Endothelial cell of umbilical vein (primary cell): ENCODE data around the gene ZNF181. TPM values are rescaled to one million over a fixed set of nuclear protein-coding genes. Genes with fewer than 3 reads are reported as not detected.

Experiments used
- BruUV-seq: library from RNA; stranded (reverse); fragments of 400-500 nt; replicated peaks from 2 replicates; lab custom pipeline; 2021; lab: Mats Ljungman, UMichigan
- CTCF ChIA-PET: fragments of 300-600, 350-600 bp; sonication (Branson Sonifier 250); formaldehyde crosslinking; loops from one replicate; lab custom pipeline; 2021; ENCODE audit warnings: antibody characterized with exemption, inconsistent platforms; lab: Charles Lee
- POLR2A ChIA-PET: fragments of 300-600, 350-600 bp; sonication (Branson Sonifier 250); formaldehyde crosslinking; loops from one replicate; lab custom pipeline; 2021; ENCODE audit warnings: antibody characterized with exemption, inconsistent platforms; lab: Charles Lee
- DNase-seq: peaks from one replicate; pipeline ENCODE4 v3.0.0-alpha.2; 2011; ENCODE audit warnings: low read depth, low spot score
- FAIRE-seq: peaks from 2 replicates; lab custom pipeline; 2011; peaks lifted over from hg19 to GRCh38; lab: Jason Lieb, UNC
- H2AFZ ChIP-seq: 2 replicates; pipeline ENCODE4 v1.6.0; 2012; ENCODE audit warnings: low read depth, low read length, control low read depth, inconsistent platforms
- H3K27ac ChIP-seq: 2 replicates; pipeline ENCODE4 v1.5.1; 2011; ENCODE audit warnings: low read depth, mild to moderate bottlenecking, control low read depth, low read length, moderate library complexity; ENCODE audit not compliant: insufficient read depth
- H3K27me3 ChIP-seq, 2 experiments: 2 replicates each; pipeline versions ENCODE4 v1.6.0 to v1.6.1; 2011; ENCODE audit warnings: low read length in 2 of 2, mixed read lengths in 1 of 2; ENCODE audit not compliant: control insufficient read depth in 2 of 2, insufficient read depth in 2 of 2
- H3K36me3 ChIP-seq, 2 experiments: 2 replicates in 1 of 2; 3 replicates in 1 of 2; pipeline ENCODE4 v1.5.1; 2011; ENCODE audit warnings: low read length in 2 of 2, mild to moderate bottlenecking in 1 of 2, moderate library complexity in 1 of 2; ENCODE audit not compliant: control insufficient read depth in 2 of 2, insufficient read depth in 2 of 2; ENCODE audit errors: extremely low read depth in 1 of 2
- H3K4me1 ChIP-seq: 3 replicates; pipeline ENCODE4 v1.5.1; 2011; ENCODE audit warnings: mild to moderate bottlenecking, low read length; ENCODE audit not compliant: control insufficient read depth, insufficient read depth; ENCODE audit errors: extremely low read depth
- H3K4me2 ChIP-seq: 2 replicates; pipeline ENCODE4 v1.6.1; 2011; ENCODE audit warnings: low read length, control low read depth, mixed read lengths; ENCODE audit not compliant: insufficient read depth
- H3K4me3 ChIP-seq, 3 experiments: fragments of 200-600 bp in 1 of 3; sonication (generic), shearing (Covaris generic) in 1 of 3; replicated peaks in 1 of 3; 2 replicates each; pipeline ENCODE4 v1.5.1; 2011 to 2016; ENCODE audit warnings: control low read depth in 3 of 3, low read length in 3 of 3, mild to moderate bottlenecking in 2 of 3, inconsistent platforms in 1 of 3, low read depth in 1 of 3, moderate library complexity in 1 of 3; ENCODE audit not compliant: insufficient read depth in 1 of 3
- H3K79me2 ChIP-seq: 2 replicates; pipeline ENCODE4 v1.6.0; 2012; ENCODE audit warnings: low read length, inconsistent platforms; ENCODE audit not compliant: control insufficient read depth, insufficient read depth
- H3K9ac ChIP-seq: replicated peaks from 2 replicates; pipeline ENCODE3; 2011; ENCODE audit warnings: low read length, control low read depth; ENCODE audit not compliant: insufficient read depth; ENCODE audit errors: extremely low read depth
- H3K9me1 ChIP-seq: replicated peaks from 3 replicates; pipeline ENCODE4 v1.6.0; 2011; ENCODE audit warnings: mild to moderate bottlenecking, low read length; ENCODE audit not compliant: control insufficient read depth, insufficient read depth; ENCODE audit errors: extremely low read depth
- H3K9me3 ChIP-seq: replicated peaks from 2 replicates; pipeline ENCODE4 v1.5.1; 2012; ENCODE audit warnings: low read length, inconsistent platforms; ENCODE audit not compliant: control insufficient read depth, insufficient read depth
- H4K20me1 ChIP-seq: replicated peaks from 2 replicates; pipeline ENCODE3; 2011; ENCODE audit warnings: mild to moderate bottlenecking, low read length; ENCODE audit not compliant: control insufficient read depth, insufficient read depth; ENCODE audit errors: extremely low read depth
- EZH2 ChIP-seq: IDR thresholded peaks from 2 replicates; pipeline ENCODE4 v1.6.1; 2012; ENCODE audit warnings: borderline replicate concordance, low read depth, mild to moderate bottlenecking, moderate library complexity, low read length, inconsistent platforms; ENCODE audit not compliant: severe bottlenecking
- FOS ChIP-seq: IDR thresholded peaks from 2 replicates; pipeline ENCODE4 v1.6.1; 2011; ENCODE audit warnings: mild to moderate bottlenecking, low read length, moderate library complexity, borderline replicate concordance; ENCODE audit not compliant: insufficient read depth
- GATA2 ChIP-seq: IDR thresholded peaks from 2 replicates; pipeline ENCODE4 v1.7.0; 2011; ENCODE audit warnings: low read depth, mild to moderate bottlenecking, moderate library complexity, mixed read lengths, low read length; ENCODE audit not compliant: insufficient read length, insufficient read depth
- JUN ChIP-seq: IDR thresholded peaks from 2 replicates; pipeline ENCODE4 v1.6.1; 2011; ENCODE audit warnings: borderline replicate concordance, low read depth; ENCODE audit not compliant: insufficient read length, insufficient read depth
- MYC ChIP-seq: IDR thresholded peaks from one replicate; pipeline ENCODE4 v1.6.1; 2011; ENCODE audit warnings: mild to moderate bottlenecking, low read depth, low read length
- POLR2A ChIP-seq: IDR thresholded peaks from 2 replicates; pipeline ENCODE4 v1.6.1; 2012; ENCODE audit warnings: low read depth, mild to moderate bottlenecking, control low read depth, low read length
- POLR2AphosphoS5 ChIP-seq: IDR thresholded peaks from 2 replicates; pipeline ENCODE4 v1.6.1; 2012; ENCODE audit warnings: low read depth, mild to moderate bottlenecking, control low read depth, low read length, moderate library complexity; ENCODE audit not compliant: insufficient read depth
- dilution Hi-C: fragments of 300-500 bp; cut with MboI; formaldehyde crosslinking; loops from one replicate; pipeline ENCODE4 v1.15.0; 2019; ENCODE audit warnings: low sequenced_read_pairs; ENCODE audit not compliant: extremely low pct_ligation_motif_present
- intact Hi-C: fragments of 100-400 bp; cut with micrococcal nuclease; formaldehyde crosslinking; loops from one replicate; pipeline ENCODE4 v1.10.0; 2022
- polyA plus RNA-seq, 4 experiments: library from polyadenylated mRNA; depleted of rRNA in 3 of 4; stranded (reverse) in 3 of 4; unstranded in 1 of 4; fragments of >200 nt; gene quantifications; 2 replicates each; pipeline versions ENCODE4 v1.2.1 to v1.2.3, GENCODE V29; 2011 to 2012; ENCODE audit warnings: missing spikeins in 1 of 4
- total RNA-seq: library from RNA; stranded (reverse); gene quantifications from 2 replicates; pipeline ENCODE4 v1.2.3, GENCODE V29; 2021
- TF ChIP-seq, protein P1 (sequence below), 2 donors: IDR thresholded peaks; 1 replicate in 1 of 2; 2 replicates in 1 of 2; pipeline ENCODE4 v1.5.1; 2011; ENCODE audit warnings: low read length in 2 of 2, mild to moderate bottlenecking in 2 of 2, moderate library complexity in 2 of 2, control low read depth in 1 of 2, inconsistent platforms in 1 of 2, low read depth in 1 of 2; ENCODE audit not compliant: insufficient read depth in 1 of 2; ENCODE audit errors: extremely low read depth in 1 of 2
- TF ChIP-seq, protein P2 (sequence below): IDR thresholded peaks from 2 replicates; pipeline ENCODE4 v1.6.1; 2011; ENCODE audit not compliant: insufficient read depth, insufficient read length

The ZNF181 gene
- total and polyA plus RNA-seq, 2 donors (not counting 3 experiments of a cell fraction or from before 2014, with no cell fraction given), result 4.7 to 5.0 TPM

DNA sequence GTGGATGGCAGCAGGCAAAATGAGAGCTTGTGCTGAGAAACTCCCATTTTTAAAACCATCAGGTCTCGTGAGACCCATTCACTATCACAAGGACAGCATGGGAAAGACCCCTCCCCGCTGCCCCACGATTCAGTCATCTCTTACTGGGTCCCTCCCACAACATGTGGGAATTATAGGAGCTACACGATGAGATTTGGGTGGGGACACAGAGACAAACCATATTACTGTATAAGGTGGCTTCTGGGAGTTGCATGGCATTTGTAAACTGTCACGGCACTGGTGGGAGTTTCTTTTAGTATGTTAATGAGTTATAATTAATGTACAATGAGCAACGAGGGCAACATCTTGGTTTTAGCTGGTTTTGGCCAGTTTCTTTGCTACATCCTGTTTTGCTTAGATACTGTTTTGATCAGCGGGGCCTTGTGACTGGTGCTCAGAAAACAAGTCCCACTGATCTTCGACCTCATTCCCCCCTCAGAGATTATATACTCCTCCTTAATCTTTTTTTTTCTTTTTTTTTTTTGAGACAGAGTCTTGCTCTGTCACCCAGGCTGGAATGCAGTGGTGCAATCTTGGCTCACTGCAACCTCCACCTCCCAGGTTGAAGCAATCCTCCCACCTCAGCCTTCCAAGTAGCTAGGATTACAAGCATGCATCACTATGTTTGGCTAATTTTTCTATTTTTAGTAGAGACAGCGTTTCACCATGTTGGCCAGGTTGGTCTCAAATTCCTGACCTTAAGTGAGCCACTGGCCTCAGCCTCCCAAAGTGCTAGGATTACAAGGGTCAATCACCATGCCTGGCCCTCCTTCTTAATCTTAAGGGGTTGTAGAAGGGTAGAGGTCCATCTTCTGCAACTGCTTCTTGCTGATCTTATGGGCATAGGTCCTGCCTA lies 60.3 kb downstream of the ZNF181 start:
- H3K4me2 ChIP-seq, result no peak overlapping the region
- POLR2A ChIA-PET, result no interaction called here

More for the DNA sequence above, 60.3 kb downstream of the ZNF181 start:
- FAIRE-seq (no peak), DNase-seq (no peak)
- H3K27me3 ChIP-seq, result no peaks in the 10 kb centered on the region
- H3K4me1 ChIP-seq, result no peaks in the 10 kb centered on the region
- CTCF ChIA-PET, result interaction anchor here (0.6 to 1.1 kb wide), 3 partner anchors 11 to 132 kb away, joined by 3 read pairs; partner anchors contain the start of gene ZNF30
- no peaks in the 10 kb centered on the region for H3K9me1 ChIP-seq
- no peak overlapping the region for H3K9ac ChIP-seq
- no peaks in the 10 kb centered on the region for H3K9me3 ChIP-seq
- dilution Hi-C loops (no loop called here), intact Hi-C loops (no loop called here)
- no peak overlapping the region for H3K4me3 ChIP-seq
- no peaks in the 10 kb centered on the region for H4K20me1 ChIP-seq
- no TSS peak for BruUV-seq
- no peaks in the 10 kb centered on the region for H3K79me2 ChIP-seq
- no peak overlapping the region for H2AFZ ChIP-seq
- H3K27ac ChIP-seq, result no peak overlapping the region
- H3K36me3 ChIP-seq, result no peaks in the 10 kb centered on the region
- TF ChIP-seq, protein P1, sequence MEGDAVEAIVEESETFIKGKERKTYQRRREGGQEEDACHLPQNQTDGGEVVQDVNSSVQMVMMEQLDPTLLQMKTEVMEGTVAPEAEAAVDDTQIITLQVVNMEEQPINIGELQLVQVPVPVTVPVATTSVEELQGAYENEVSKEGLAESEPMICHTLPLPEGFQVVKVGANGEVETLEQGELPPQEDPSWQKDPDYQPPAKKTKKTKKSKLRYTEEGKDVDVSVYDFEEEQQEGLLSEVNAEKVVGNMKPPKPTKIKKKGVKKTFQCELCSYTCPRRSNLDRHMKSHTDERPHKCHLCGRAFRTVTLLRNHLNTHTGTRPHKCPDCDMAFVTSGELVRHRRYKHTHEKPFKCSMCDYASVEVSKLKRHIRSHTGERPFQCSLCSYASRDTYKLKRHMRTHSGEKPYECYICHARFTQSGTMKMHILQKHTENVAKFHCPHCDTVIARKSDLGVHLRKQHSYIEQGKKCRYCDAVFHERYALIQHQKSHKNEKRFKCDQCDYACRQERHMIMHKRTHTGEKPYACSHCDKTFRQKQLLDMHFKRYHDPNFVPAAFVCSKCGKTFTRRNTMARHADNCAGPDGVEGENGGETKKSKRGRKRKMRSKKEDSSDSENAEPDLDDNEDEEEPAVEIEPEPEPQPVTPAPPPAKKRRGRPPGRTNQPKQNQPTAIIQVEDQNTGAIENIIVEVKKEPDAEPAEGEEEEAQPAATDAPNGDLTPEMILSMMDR (IDR thresholded peaks at IDR 0.05; ENCODE audit: extremely low read depth in 1 of 2, insufficient read depth in 1 of 2, low read depth in 1 of 2, low read length in 2 of 2), result no peak
- TF ChIP-seq EZH2 (no peak), POLR2AphosphoS5 (no peak), MYC (no peak), POLR2A (no peak), JUN (no peak), GATA2 (no peak), FOS (no peak)
- TF ChIP-seq, protein P2, sequence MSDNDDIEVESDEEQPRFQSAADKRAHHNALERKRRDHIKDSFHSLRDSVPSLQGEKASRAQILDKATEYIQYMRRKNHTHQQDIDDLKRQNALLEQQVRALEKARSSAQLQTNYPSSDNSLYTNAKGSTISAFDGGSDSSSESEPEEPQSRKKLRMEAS, result no peak

Other genes with a start within 250 kb of the ZNF181 start
- gene SCGB2B2, start 57.1 kb upstream of the ZNF181 start, total RNA-seq, result 0.12 and 0.49 TPM in 2 replicates
- 0.07 and 0.11 TPM in 2 replicates for gene SCGB2B2, start 57.1 kb upstream of the ZNF181 start, polyA plus RNA-seq
- 13.2 and 15.6 TPM in 2 replicates for gene ZNF302, start 56.6 kb upstream of the ZNF181 start, total RNA-seq
- 7.2 and 8.1 TPM in 2 replicates for gene ZNF302, start 56.6 kb upstream of the ZNF181 start, polyA plus RNA-seq
- gene ZNF599, start 39.0 kb downstream of the ZNF181 start, total RNA-seq, result 4.5 and 5.0 TPM in 2 replicates
- gene ZNF599, start 39.0 kb downstream of the ZNF181 start, polyA plus RNA-seq, result 7.3 and 7.7 TPM in 2 replicates
- 3.6 and 4.7 TPM in 2 replicates for gene ZNF30, start 192.7 kb downstream of the ZNF181 start, total RNA-seq
- gene ZNF30, start 192.7 kb downstream of the ZNF181 start, polyA plus RNA-seq, result 1.2 and 1.3 TPM in 2 replicates
- gene ZNF792, start 230.0 kb downstream of the ZNF181 start, total RNA-seq, result 19.6 and 19.8 TPM in 2 replicates
- 10.9 and 11.3 TPM in 2 replicates for gene ZNF792, start 230.0 kb downstream of the ZNF181 start, polyA plus RNA-seq